ENCODE measurements around the gene SV2B.
A peak's percentile ranks its signal among the peaks of the same experiment; 100 is the strongest.
"Not testable (repeated sequence)": the region's sequence is repeated elsewhere in the genome, so short reads cannot be mapped to it uniquely, and the experiment has no call there.

The SV2B gene

GRCh38 chr15:91099995-91100813 is at the start of gene SV2B:
TSS of gene SV2B (plus strand) at chr15:91100257. CDS start at chr15:91226264, 126,007 bp downstream.
- DNase-seq: peak; percentile 19 to 31

GRCh38 chr15:91051248-91051647 is 48.8 kb upstream of the SV2B start:
- no peak for DNase-seq

GRCh38 chr15:91054816-91055215 is 45.2 kb upstream of the SV2B start:
- DNase-seq: no peak

GRCh38 chr15:91055548-91056331 is 44.3 kb upstream of the SV2B start:
- DNase-seq: peak; percentile 34 to 46

GRCh38 chr15:91061230-91061629 is 38.8 kb upstream of the SV2B start:
- DNase-seq: no peak

- DNase-seq: no peak
Measured at GRCh38 chr15:91061997-91062396, 38.1 kb upstream of the SV2B start.

GRCh38 chr15:91065505-91065904 is 34.6 kb upstream of the SV2B start:
- no peak for DNase-seq

- no peak for DNase-seq
Measured at GRCh38 chr15:91067036-91067435, 33.0 kb upstream of the SV2B start.

- no peak for DNase-seq
Measured at GRCh38 chr15:91068436-91068835, 31.6 kb upstream of the SV2B start.

GRCh38 chr15:91068966-91069365 is 31.1 kb upstream of the SV2B start:
- DNase-seq: no peak

GRCh38 chr15:91070872-91071271 is 29.2 kb upstream of the SV2B start:
- DNase-seq: no peak

- DNase-seq: no peak
Measured at GRCh38 chr15:91072161-91072560, 27.9 kb upstream of the SV2B start.

GRCh38 chr15:91073077-91073476 is 27.0 kb upstream of the SV2B start:
- DNase-seq: no peak

- DNase-seq: no peak
Measured at GRCh38 chr15:91073768-91074167, 26.3 kb upstream of the SV2B start.

GRCh38 chr15:91075739-91076138 is 24.3 kb upstream of the SV2B start:
- no peak for DNase-seq

- DNase-seq: no peak
Measured at GRCh38 chr15:91077029-91077428, 23.0 kb upstream of the SV2B start.

GRCh38 chr15:91093866-91094265 is 6.2 kb upstream of the SV2B start:
- DNase-seq: not testable (repeated sequence)

GRCh38 chr15:91098451-91098850 is 1.6 kb upstream of the SV2B start:
- DNase-seq: no peak

GRCh38 chr15:91099616-91099994 is 452 bp upstream of the SV2B start:
- DNase-seq: peak; percentile 33 to 36

GRCh38 chr15:91100814-91101607 is 954 bp downstream of the SV2B start:
- DNase-seq: no peak

GRCh38 chr15:91101608-91101920 is 1.5 kb downstream of the SV2B start:
- no peak for DNase-seq

GRCh38 chr15:91102546-91103330 is 2.7 kb downstream of the SV2B start:
- no peak for DNase-seq

- DNase-seq: no peak
Measured at GRCh38 chr15:91104111-91104510, 4.1 kb downstream of the SV2B start.

Measured in stimulated activated CD4-positive, alpha-beta T cell treated with anti-CD3 and anti-CD28 coated beads, Interleukin-2, amount 100 ng/mL, for 48 hours (primary cell).